Activated T-helper 2 cell treated with anti-CD3 and anti-CD28 coated beads, Interferon-gamma antibody, Interleukin-2, Interleukin-4, amounts not matched to agents 10 μg/mL and 5 μg/mL and 100 μg/mL, durations not matched to agents 14 hours and 24 hours and 36 hours (primary cell): Measurements from ENCODE around the gene OR8G1. TPM values are rescaled to one million over a fixed set of nuclear protein-coding genes. Genes with fewer than 3 reads are reported as not detected.

Experiments used
- total RNA-seq: library from RNA; stranded (reverse); gene quantifications from 2 replicates; pipeline ENCODE4 v1.2.3, GENCODE V29; 2022

Gene OR8G1
- total RNA-seq, 1 donor from 2014 or later, result not detected

Other genes with a start within 250 kb of the OR8G1 start
- not detected in 2 replicates for gene OR10G6, start 245.9 kb upstream of the OR8G1 start, total RNA-seq
- gene OR10G4, start 228.1 kb upstream of the OR8G1 start, total RNA-seq, result not detected in 2 replicates
- gene OR10G9, start 218.1 kb upstream of the OR8G1 start, total RNA-seq, result not detected in 2 replicates
- not detected in 2 replicates for gene OR10G8, start 214.3 kb upstream of the OR8G1 start, total RNA-seq
- not detected in 2 replicates for gene OR10G7, start 199.8 kb upstream of the OR8G1 start, total RNA-seq
- 4.6 TPM in 2 replicates for gene VWA5A, start 125.6 kb upstream of the OR8G1 start, total RNA-seq
- not detected in 2 replicates for gene OR10D3, start 57.8 kb upstream of the OR8G1 start, total RNA-seq
- gene OR8G5, start 15.3 kb downstream of the OR8G1 start, total RNA-seq, result not detected in 2 replicates
- not detected in 2 replicates for gene OR8D1, start 72.9 kb downstream of the OR8G1 start, total RNA-seq
- not detected in 2 replicates for gene OR8D2, start 79.1 kb downstream of the OR8G1 start, total RNA-seq
- gene OR8B2, start 143.4 kb downstream of the OR8G1 start, total RNA-seq, result not detected in 2 replicates
- gene OR8B3, start 157.9 kb downstream of the OR8G1 start, total RNA-seq, result not detected in 2 replicates
- not detected in 2 replicates for gene OR8B4, start 183.8 kb downstream of the OR8G1 start, total RNA-seq
- gene OR8B8, start 204.6 kb downstream of the OR8G1 start, total RNA-seq, result not detected in 2 replicates